Metanephros (tissue), 1 donor: ENCODE data around the gene GALR1. TPM values are rescaled to one million over a fixed set of nuclear protein-coding genes. Genes with fewer than 3 reads are reported as not detected.

ENCODE experiments used
- total RNA-seq: library from RNA; depleted of rRNA; stranded (reverse); fragments of >200 nt; gene quantifications from one replicate; pipeline ENCODE4 v1.2.3, GENCODE V29; 2014

The GALR1 gene
- 0.12 TPM for total RNA-seq

GRCh38 chr18:77249569-77250500, at the start of gene GALR1:
Gene GALR1 (plus strand): TSS chr18:77249848. CDS start chr18:77250549, 701 bp downstream.

Other genes starting within 250 kb of the GALR1 start
- gene MBP, start 117.1 kb upstream of the GALR1 start, total RNA-seq: 26.3 TPM